Subcutaneous abdominal adipose tissue (tissue), 5 donors: ENCODE measurements around the gene NRGN.
A peak's percentile ranks its signal among the peaks of the same experiment; 100 is the strongest.

Experiments used
- H3K27ac ChIP-seq: one replicate; pipeline ENCODE4 v1.7.0; 2013; ENCODE audit warnings: low read depth, mild to moderate bottlenecking, inconsistent platforms, low read length, moderate library complexity
- H3K27me3 ChIP-seq, 5 donors: one replicate each; pipeline ENCODE4 v1.7.0; 2013; ENCODE audit warnings: low read length in 5 of 5, inconsistent platforms in 1 of 5; ENCODE audit not compliant: control insufficient read depth in 5 of 5, insufficient read depth in 4 of 5
- H3K36me3 ChIP-seq, 5 donors: one replicate each; pipeline ENCODE4 v1.7.0; 2013; ENCODE audit warnings: low read length in 5 of 5; ENCODE audit not compliant: control insufficient read depth in 5 of 5, insufficient read depth in 5 of 5
- H3K4me1 ChIP-seq, 5 donors: one replicate each; pipeline ENCODE4 v1.7.0; 2013; ENCODE audit warnings: low read length in 5 of 5, mild to moderate bottlenecking in 3 of 5, moderate library complexity in 1 of 5; ENCODE audit not compliant: control insufficient read depth in 5 of 5, insufficient read depth in 5 of 5
- H3K4me3 ChIP-seq, 5 donors: one replicate each; pipeline ENCODE4 v1.7.0; 2013; ENCODE audit warnings: low read length in 5 of 5, low read depth in 1 of 5
- H3K9ac ChIP-seq, 5 donors: one replicate each; pipeline ENCODE4 v1.7.0; 2013; ENCODE audit warnings: low read length in 5 of 5, mild to moderate bottlenecking in 4 of 5, moderate library complexity in 3 of 5
- H3K9me3 ChIP-seq, 5 donors: one replicate each; pipeline ENCODE4 v1.7.0; 2013; ENCODE audit warnings: low read length in 5 of 5; ENCODE audit not compliant: control insufficient read depth in 5 of 5
- donor health status: healthy.
- donor health status: healthy.
- donor health status: healthy.
- donor health status: healthy.
- donor health status: healthy.

The NRGN gene

GRCh38 chr11:124747406-124748099 is 7.8 kb downstream of the NRGN start:
- H3K36me3 ChIP-seq = peaks cover 0 to 7% (median 0%) of the 10 kb centered on the region in 5 donors
- H3K4me1 ChIP-seq = peaks cover 8 to 61% (median 37%) of the 10 kb centered on the region in 5 donors
- H3K9ac ChIP-seq = no peak overlapping the region
- H3K4me3 ChIP-seq = peak overlapping the region in 3 of 5 donors; percentile 30 to 71 (median 36)
- peak overlapping the region; percentile 41 for H3K27ac ChIP-seq
- H3K9me3 ChIP-seq = no peaks in the 10 kb centered on the region
- H3K27me3 ChIP-seq = peaks cover 22 to 35% (median 33%) of the 10 kb centered on the region in 5 donors

- Histone ChIP-seq H3K9ac (no peak overlapping the region), H3K4me1 (peaks cover 8 to 66% (median 37%) of the 10 kb centered on the region in 5 donors), H3K9me3 (no peaks in the 10 kb centered on the region), H3K27ac (peak overlapping the region; percentile 41), H3K27me3 (peaks cover 19 to 35% (median 32%) of the 10 kb centered on the region in 5 donors), H3K36me3 (peaks cover 0 to 11% (median 0%) of the 10 kb centered on the region in 5 donors), H3K4me3 (no peak overlapping the region)
Observed at GRCh38 chr11:124748100-124748418, 8.3 kb downstream of the NRGN start.

GRCh38 chr11:124748481-124749343 is 9.0 kb downstream of the NRGN start:
- Histone ChIP-seq H3K36me3 (peaks cover 0 to 17% (median 5%) of the 10 kb centered on the region in 5 donors), H3K27ac (peak overlapping the region; percentile 41), H3K4me1 (peaks cover 10 to 72% (median 37%) of the 10 kb centered on the region in 5 donors), H3K4me3 (no peak overlapping the region), H3K9ac (no peak overlapping the region), H3K9me3 (no peaks in the 10 kb centered on the region), H3K27me3 (peaks cover 19 to 38% (median 32%) of the 10 kb centered on the region in 5 donors)

- Histone ChIP-seq H3K9me3 (no peaks in the 10 kb centered on the region), H3K27ac (no peak overlapping the region), H3K27me3 (peaks cover 19 to 34% (median 29%) of the 10 kb centered on the region in 5 donors), H3K36me3 (peaks cover 0 to 26% (median 16%) of the 10 kb centered on the region in 5 donors), H3K4me1 (peaks cover 10 to 84% (median 37%) of the 10 kb centered on the region in 5 donors), H3K9ac (no peak overlapping the region), H3K4me3 (no peak overlapping the region)
Observed at GRCh38 chr11:124749912-124750311, 10.2 kb downstream of the NRGN start.

GRCh38 chr11:124751391-124751740 is 11.6 kb downstream of the NRGN start:
- Histone ChIP-seq H3K4me3 (no peak overlapping the region), H3K27ac (no peak overlapping the region), H3K4me1 (peaks cover 7 to 88% (median 35%) of the 10 kb centered on the region in 5 donors), H3K36me3 (peaks cover 0 to 33% (median 21%) of the 10 kb centered on the region in 5 donors), H3K9me3 (no peaks in the 10 kb centered on the region), H3K9ac (no peak overlapping the region), H3K27me3 (peaks cover 8 to 35% (median 31%) of the 10 kb centered on the region in 5 donors)

- peaks cover 2 to 90% (median 30%) of the 10 kb centered on the region in 5 donors for H3K4me1 ChIP-seq
- no peak within 1 kb of the TSS for H3K27ac ChIP-seq
- H3K36me3 ChIP-seq = peaks cover 0 to 33% (median 21%) of the 10 kb centered on the region in 5 donors
- H3K27me3 ChIP-seq = peaks cover 5 to 40% (median 33%) of the 10 kb centered on the region in 5 donors
- no peak within 1 kb of the TSS for H3K4me3 ChIP-seq
- no peaks in the 10 kb centered on the region for H3K9me3 ChIP-seq
- H3K9ac ChIP-seq = no peak within 1 kb of the TSS
Observed at GRCh38 chr11:124751741-124752470, 12.2 kb downstream of the NRGN start, which contains the start of gene VSIG2. Gene VSIG2 (minus strand): TSS chr11:124752255. CDS start chr11:124752137, 118 bp downstream.

- Histone ChIP-seq H3K36me3 (peaks cover 0 to 33% (median 21%) of the 10 kb centered on the region in 5 donors), H3K9me3 (no peaks in the 10 kb centered on the region), H3K27ac (no peak overlapping the region), H3K4me1 (peaks cover 0 to 90% (median 23%) of the 10 kb centered on the region in 5 donors), H3K27me3 (peaks cover 2 to 39% (median 38%) of the 10 kb centered on the region in 5 donors), H3K9ac (no peak overlapping the region), H3K4me3 (no peak overlapping the region)
Observed at GRCh38 chr11:124752471-124753102, 12.8 kb downstream of the NRGN start.

GRCh38 chr11:124753205-124753604 is 13.5 kb downstream of the NRGN start:
- H3K4me1 ChIP-seq = peaks cover 1 to 90% (median 24%) of the 10 kb centered on the region in 5 donors
- H3K4me3 ChIP-seq = no peak overlapping the region
- peaks cover 0 to 33% (median 21%) of the 10 kb centered on the region in 5 donors for H3K36me3 ChIP-seq
- no peaks in the 10 kb centered on the region for H3K9me3 ChIP-seq
- H3K27ac ChIP-seq = no peak overlapping the region
- no peak overlapping the region for H3K9ac ChIP-seq
- H3K27me3 ChIP-seq = peaks cover 2 to 42% (median 33%) of the 10 kb centered on the region in 5 donors

- Histone ChIP-seq H3K9ac (no peak overlapping the region), H3K36me3 (peaks cover 0 to 33% (median 21%) of the 10 kb centered on the region in 5 donors), H3K27ac (no peak overlapping the region), H3K9me3 (no peaks in the 10 kb centered on the region), H3K4me3 (no peak overlapping the region), H3K27me3 (peaks cover 0 to 41% (median 31%) of the 10 kb centered on the region in 5 donors), H3K4me1 (peaks cover 2 to 90% (median 28%) of the 10 kb centered on the region in 5 donors)
Observed at GRCh38 chr11:124753624-124754023, 13.9 kb downstream of the NRGN start.
